Astrocyte (in vitro differentiated cells and primary cell): Measurements from ENCODE around the gene DOCK2. TPM values are rescaled to one million over a fixed set of nuclear protein-coding genes. Genes with fewer than 3 reads are reported as not detected.

ENCODE experiments used
- DNase-seq: peaks from one replicate; pipeline ENCODE4 v3.0.0-alpha.2; 2010; ENCODE audit warnings: low read depth
- FAIRE-seq: peaks from 2 replicates; lab custom pipeline; 2011; peaks lifted over from hg19 to GRCh38; lab: Jason Lieb, UNC
- H2AFZ ChIP-seq: 2 replicates; pipeline ENCODE4 v1.6.0; 2012; ENCODE audit warnings: low read depth, low read length, inconsistent platforms
- H3K27ac ChIP-seq: 2 replicates; pipeline ENCODE4 v1.5.1; 2011; ENCODE audit warnings: low read depth, low read length, inconsistent platforms
- H3K27me3 ChIP-seq: 2 replicates; pipeline ENCODE4 v1.6.0; 2011; ENCODE audit warnings: low read length, inconsistent platforms; ENCODE audit not compliant: insufficient read depth
- H3K36me3 ChIP-seq: 2 replicates; pipeline ENCODE4 v1.5.1; 2011; ENCODE audit warnings: low read length, inconsistent platforms; ENCODE audit not compliant: insufficient read depth
- H3K4me1 ChIP-seq: 2 replicates; pipeline ENCODE4 v1.5.1; 2011; ENCODE audit warnings: low read length, inconsistent platforms; ENCODE audit not compliant: insufficient read depth
- H3K4me2 ChIP-seq: 2 replicates; pipeline ENCODE4 v1.6.0; 2012; ENCODE audit warnings: low read length, inconsistent platforms
- H3K4me3 ChIP-seq: 2 replicates; pipeline ENCODE4 v1.5.1; 2011; ENCODE audit warnings: low read depth, mild to moderate bottlenecking, low read length, inconsistent platforms; ENCODE audit not compliant: insufficient read depth
- H3K79me2 ChIP-seq: 2 replicates; pipeline ENCODE4 v1.6.0; 2012; ENCODE audit warnings: mild to moderate bottlenecking, low read length, inconsistent platforms; ENCODE audit not compliant: insufficient read depth
- H3K9ac ChIP-seq: 2 replicates; pipeline ENCODE4 v1.6.0; 2012; ENCODE audit warnings: mild to moderate bottlenecking, low read length, inconsistent platforms
- H3K9me3 ChIP-seq: 2 replicates; pipeline ENCODE4 v1.5.1; 2012; ENCODE audit warnings: low read depth, mild to moderate bottlenecking, low read length, inconsistent platforms; ENCODE audit not compliant: insufficient read depth
- H4K20me1 ChIP-seq: 2 replicates; pipeline ENCODE4 v1.6.0; 2012; ENCODE audit warnings: low read length, inconsistent platforms; ENCODE audit not compliant: insufficient read depth
- H3K27ac Mint-ChIP-seq: one replicate; pipeline ENCODE4 v1.8.0; 2021; ENCODE audit warnings: mild to moderate bottlenecking, mixed read lengths; ENCODE audit not compliant: unreplicated experiment
- H3K27me3 Mint-ChIP-seq: one replicate; pipeline ENCODE4 v1.8.0; 2021; ENCODE audit warnings: low read depth, mixed read lengths; ENCODE audit not compliant: unreplicated experiment
- H3K36me3 Mint-ChIP-seq: one replicate; pipeline ENCODE4 v1.8.0; 2021; ENCODE audit warnings: low read depth, mixed read lengths; ENCODE audit not compliant: unreplicated experiment
- H3K4me1 Mint-ChIP-seq: one replicate; pipeline ENCODE4 v1.8.0; 2021; ENCODE audit warnings: low read depth, mixed read lengths; ENCODE audit not compliant: unreplicated experiment
- H3K4me3 Mint-ChIP-seq: one replicate; pipeline ENCODE4 v1.8.0; 2021; ENCODE audit warnings: mild to moderate bottlenecking, moderate library complexity, mixed read lengths; ENCODE audit not compliant: unreplicated experiment
- H3K9me3 Mint-ChIP-seq: one replicate; pipeline ENCODE4 v1.8.0; 2021; ENCODE audit warnings: mild to moderate bottlenecking, mixed read lengths; ENCODE audit not compliant: unreplicated experiment
- EZH2 ChIP-seq: IDR thresholded peaks from 2 replicates; pipeline ENCODE4 v1.6.1; 2012; ENCODE audit warnings: mild to moderate bottlenecking, low read length, inconsistent platforms; ENCODE audit not compliant: insufficient read depth
- total RNA-seq: library from RNA; stranded (reverse); gene quantifications from 2 replicates; pipeline ENCODE4 v1.2.1, GENCODE V29; 2021
- TF ChIP-seq, protein P1 (sequence below): IDR thresholded peaks from 2 replicates; pipeline ENCODE4 v1.5.1; 2011; ENCODE audit warnings: low read depth, mild to moderate bottlenecking, inconsistent platforms, low read length, moderate library complexity; ENCODE audit not compliant: insufficient read depth

DOCK2 gene
- total RNA-seq, 1 donor from 2014 or later, result 0.66 TPM

DNA sequence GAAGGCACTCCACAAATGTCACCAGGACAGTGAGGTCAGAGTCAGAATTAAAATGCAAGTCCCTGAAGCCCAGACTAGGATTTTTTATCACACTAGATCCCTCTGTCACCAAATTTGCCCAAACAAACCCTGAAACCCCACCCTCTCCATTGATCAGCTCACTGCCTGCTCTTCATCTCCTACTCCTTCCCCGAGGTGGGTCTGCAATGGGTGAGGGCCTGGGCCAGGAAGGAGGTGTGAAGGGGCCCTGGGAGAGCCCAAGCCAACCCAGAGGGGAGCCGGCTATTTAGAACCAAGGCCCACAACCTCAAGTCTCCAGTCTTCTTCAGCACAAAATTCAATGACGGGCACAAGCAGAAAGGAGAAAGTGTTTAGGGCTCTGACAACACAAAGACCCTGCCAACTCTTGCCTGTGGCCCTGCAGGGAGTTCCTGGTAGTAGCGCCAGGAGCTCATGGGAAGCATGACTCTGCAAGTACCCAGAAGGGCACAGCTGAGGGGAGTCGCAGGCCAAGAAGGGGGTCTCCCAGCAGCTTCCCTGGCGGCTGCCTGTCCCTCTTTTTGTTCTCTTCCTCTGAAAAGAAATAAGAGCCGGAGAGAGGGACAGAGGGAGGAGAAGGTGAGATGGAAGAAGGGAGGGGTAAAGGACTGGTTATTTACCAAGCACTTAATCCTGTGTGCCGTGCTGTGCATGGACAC, 474.2 kb downstream of the DOCK2 start:
- Histone ChIP-seq H4K20me1 (no peaks in the 10 kb centered on the region), H2AFZ (no peak overlapping the region), H3K9me3 (no peaks in the 10 kb centered on the region), H3K4me1 (no peaks in the 10 kb centered on the region), H3K4me3 (no peak overlapping the region), H3K4me2 (no peak overlapping the region), H3K79me2 (no peaks in the 10 kb centered on the region), H3K36me3 (no peaks in the 10 kb centered on the region), H3K27ac (no peak overlapping the region), H3K9ac (no peak overlapping the region), H3K27me3 (no peaks in the 10 kb centered on the region)
- Mint-ChIP-seq H3K4me3 (no peak overlapping the region), H3K36me3 (no peaks in the 10 kb centered on the region), H3K27ac (no peak overlapping the region), H3K4me1 (no peaks in the 10 kb centered on the region), H3K27me3 (peaks cover 26% of the 10 kb centered on the region), H3K9me3 (peaks cover 2% of the 10 kb centered on the region)
- no peak for TF ChIP-seq EZH2
- TF ChIP-seq, protein P1, sequence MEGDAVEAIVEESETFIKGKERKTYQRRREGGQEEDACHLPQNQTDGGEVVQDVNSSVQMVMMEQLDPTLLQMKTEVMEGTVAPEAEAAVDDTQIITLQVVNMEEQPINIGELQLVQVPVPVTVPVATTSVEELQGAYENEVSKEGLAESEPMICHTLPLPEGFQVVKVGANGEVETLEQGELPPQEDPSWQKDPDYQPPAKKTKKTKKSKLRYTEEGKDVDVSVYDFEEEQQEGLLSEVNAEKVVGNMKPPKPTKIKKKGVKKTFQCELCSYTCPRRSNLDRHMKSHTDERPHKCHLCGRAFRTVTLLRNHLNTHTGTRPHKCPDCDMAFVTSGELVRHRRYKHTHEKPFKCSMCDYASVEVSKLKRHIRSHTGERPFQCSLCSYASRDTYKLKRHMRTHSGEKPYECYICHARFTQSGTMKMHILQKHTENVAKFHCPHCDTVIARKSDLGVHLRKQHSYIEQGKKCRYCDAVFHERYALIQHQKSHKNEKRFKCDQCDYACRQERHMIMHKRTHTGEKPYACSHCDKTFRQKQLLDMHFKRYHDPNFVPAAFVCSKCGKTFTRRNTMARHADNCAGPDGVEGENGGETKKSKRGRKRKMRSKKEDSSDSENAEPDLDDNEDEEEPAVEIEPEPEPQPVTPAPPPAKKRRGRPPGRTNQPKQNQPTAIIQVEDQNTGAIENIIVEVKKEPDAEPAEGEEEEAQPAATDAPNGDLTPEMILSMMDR, result no peak
- DNase-seq, result no peak
- no peak for FAIRE-seq

- no peak overlapping the region for H3K27ac Mint-ChIP-seq
- H3K4me1 Mint-ChIP-seq, result no peaks in the 10 kb centered on the region
- DNase-seq, result no peak
- Histone ChIP-seq H3K9ac (no peak overlapping the region), H3K4me1 (no peaks in the 10 kb centered on the region), H3K9me3 (no peaks in the 10 kb centered on the region), H2AFZ (no peak overlapping the region), H3K4me3 (no peak overlapping the region), H3K79me2 (no peaks in the 10 kb centered on the region), H3K27ac (no peak overlapping the region), H3K27me3 (no peaks in the 10 kb centered on the region), H3K4me2 (no peak overlapping the region), H3K36me3 (no peaks in the 10 kb centered on the region), H4K20me1 (no peaks in the 10 kb centered on the region)
- H3K9me3 Mint-ChIP-seq, result peaks cover 2% of the 10 kb centered on the region
- TF ChIP-seq EZH2, result no peak
- TF ChIP-seq, protein P1, result no peak
- no peak for FAIRE-seq
- no peak overlapping the region for H3K4me3 Mint-ChIP-seq
- peaks cover 17% of the 10 kb centered on the region for H3K27me3 Mint-ChIP-seq
- no peaks in the 10 kb centered on the region for H3K36me3 Mint-ChIP-seq
Observed at GRCh38 chr5:170112876-170113521, 475.9 kb downstream of the DOCK2 start.

GRCh38 chr5:170113522-170113900, 476.4 kb downstream of the DOCK2 start:
- no peaks in the 10 kb centered on the region for H3K4me1 Mint-ChIP-seq
- Histone ChIP-seq H3K9me3 (no peaks in the 10 kb centered on the region), H2AFZ (no peak overlapping the region), H3K4me3 (no peak overlapping the region), H3K27me3 (no peaks in the 10 kb centered on the region), H3K4me1 (no peaks in the 10 kb centered on the region), H3K9ac (no peak overlapping the region), H3K36me3 (no peaks in the 10 kb centered on the region), H3K4me2 (no peak overlapping the region), H3K27ac (no peak overlapping the region), H4K20me1 (no peaks in the 10 kb centered on the region), H3K79me2 (no peaks in the 10 kb centered on the region)
- H3K9me3 Mint-ChIP-seq, result peaks cover 2% of the 10 kb centered on the region
- peaks cover 14% of the 10 kb centered on the region for H3K27me3 Mint-ChIP-seq
- no peaks in the 10 kb centered on the region for H3K36me3 Mint-ChIP-seq
- DNase-seq (no peak), FAIRE-seq (no peak)
- TF ChIP-seq, protein P1, result no peak
- no peak for TF ChIP-seq EZH2
- no peak overlapping the region for H3K4me3 Mint-ChIP-seq
- no peak overlapping the region for H3K27ac Mint-ChIP-seq
